Measurements from ENCODE around the gene SHLD1. TPM values are rescaled to one million over a fixed set of nuclear protein-coding genes. Genes with fewer than 3 reads are reported as not detected.
"Not testable (repeated sequence)": the region's sequence is repeated elsewhere in the genome, so short reads cannot be mapped to it uniquely, and the experiment has no call there.

Gene SHLD1
- total RNA-seq, 1 experiment from 2014 or later = 3.6 TPM

GRCh38 chr20:5725183-5725463 lies 25.1 kb upstream of the SHLD1 start:
- not testable (repeated sequence) for H3K27me3 ChIP-seq (ENCODE audit: control insufficient read depth, insufficient read depth, low read length); H3K36me3 ChIP-seq (replicated peaks; ENCODE audit: control insufficient read depth, insufficient read depth, low read length); DNase-seq; H3K4me3 ChIP-seq (ENCODE audit: insufficient read depth, low read depth, low read length)

- no peaks in the 10 kb centered on the region for H3K27me3 ChIP-seq (ENCODE audit: control insufficient read depth, insufficient read depth, low read length)
- H3K4me3 ChIP-seq (ENCODE audit: insufficient read depth, low read depth, low read length) = no peak overlapping the region
- DNase-seq = no peak
- H3K36me3 ChIP-seq (replicated peaks; ENCODE audit: control insufficient read depth, insufficient read depth, low read length) = no peaks in the 10 kb centered on the region
These were observed 23.1 kb upstream of the SHLD1 start for GRCh38 chr20:5727018-5727515.

GRCh38 chr20:5729348-5729747 lies 20.9 kb upstream of the SHLD1 start:
- Histone ChIP-seq H3K27me3 (ENCODE audit: control insufficient read depth, insufficient read depth, low read length) (no peaks in the 10 kb centered on the region), H3K36me3 (replicated peaks; ENCODE audit: control insufficient read depth, insufficient read depth, low read length) (no peaks in the 10 kb centered on the region), H3K4me3 (ENCODE audit: insufficient read depth, low read depth, low read length) (no peak overlapping the region)
- DNase-seq = no peak

GRCh38 chr20:5730131-5730530 lies 20.1 kb upstream of the SHLD1 start:
- H3K27me3 ChIP-seq (ENCODE audit: control insufficient read depth, insufficient read depth, low read length) = no peaks in the 10 kb centered on the region
- DNase-seq = no peak
- H3K4me3 ChIP-seq (ENCODE audit: insufficient read depth, low read depth, low read length) = no peak overlapping the region
- H3K36me3 ChIP-seq (replicated peaks; ENCODE audit: control insufficient read depth, insufficient read depth, low read length) = no peaks in the 10 kb centered on the region

GRCh38 chr20:5731753-5732366 lies 18.3 kb upstream of the SHLD1 start:
- no peaks in the 10 kb centered on the region for H3K36me3 ChIP-seq (replicated peaks; ENCODE audit: control insufficient read depth, insufficient read depth, low read length)
- DNase-seq = no peak
- no peaks in the 10 kb centered on the region for H3K27me3 ChIP-seq (ENCODE audit: control insufficient read depth, insufficient read depth, low read length)
- H3K4me3 ChIP-seq (ENCODE audit: insufficient read depth, low read depth, low read length) = no peak overlapping the region

- no peaks in the 10 kb centered on the region for H3K36me3 ChIP-seq (replicated peaks; ENCODE audit: control insufficient read depth, insufficient read depth, low read length)
- H3K4me3 ChIP-seq (ENCODE audit: insufficient read depth, low read depth, low read length) = no peak overlapping the region
- H3K27me3 ChIP-seq (ENCODE audit: control insufficient read depth, insufficient read depth, low read length) = no peaks in the 10 kb centered on the region
- DNase-seq = no peak
These were observed 15.6 kb upstream of the SHLD1 start for GRCh38 chr20:5734602-5735001.

GRCh38 chr20:5735845-5736510 lies 14.2 kb upstream of the SHLD1 start:
- Histone ChIP-seq H3K27me3 (ENCODE audit: control insufficient read depth, insufficient read depth, low read length) (no peaks in the 10 kb centered on the region), H3K4me3 (ENCODE audit: insufficient read depth, low read depth, low read length) (no peak overlapping the region), H3K36me3 (replicated peaks; ENCODE audit: control insufficient read depth, insufficient read depth, low read length) (no peaks in the 10 kb centered on the region)
- no peak for DNase-seq

GRCh38 chr20:5737619-5737953 lies 12.6 kb upstream of the SHLD1 start:
- DNase-seq = no peak
- Histone ChIP-seq H3K4me3 (ENCODE audit: insufficient read depth, low read depth, low read length) (no peak overlapping the region), H3K27me3 (ENCODE audit: control insufficient read depth, insufficient read depth, low read length) (no peaks in the 10 kb centered on the region), H3K36me3 (replicated peaks; ENCODE audit: control insufficient read depth, insufficient read depth, low read length) (no peaks in the 10 kb centered on the region)

GRCh38 chr20:5737966-5738365 lies 12.2 kb upstream of the SHLD1 start:
- Histone ChIP-seq H3K4me3 (ENCODE audit: insufficient read depth, low read depth, low read length) (no peak overlapping the region), H3K36me3 (replicated peaks; ENCODE audit: control insufficient read depth, insufficient read depth, low read length) (no peaks in the 10 kb centered on the region), H3K27me3 (ENCODE audit: control insufficient read depth, insufficient read depth, low read length) (no peaks in the 10 kb centered on the region)
- DNase-seq = no peak

- not testable (repeated sequence) for H3K36me3 ChIP-seq (replicated peaks; ENCODE audit: control insufficient read depth, insufficient read depth, low read length); H3K4me3 ChIP-seq (ENCODE audit: insufficient read depth, low read depth, low read length); DNase-seq; H3K27me3 ChIP-seq (ENCODE audit: control insufficient read depth, insufficient read depth, low read length)
These were observed 9.6 kb upstream of the SHLD1 start for GRCh38 chr20:5740643-5741042.

- H3K27me3 ChIP-seq (ENCODE audit: control insufficient read depth, insufficient read depth, low read length) = no peaks in the 10 kb centered on the region
- no peaks in the 10 kb centered on the region for H3K36me3 ChIP-seq (replicated peaks; ENCODE audit: control insufficient read depth, insufficient read depth, low read length)
- no peak for DNase-seq
- no peak overlapping the region for H3K4me3 ChIP-seq (ENCODE audit: insufficient read depth, low read depth, low read length)
These were observed 9.1 kb upstream of the SHLD1 start for GRCh38 chr20:5741089-5741488.

GRCh38 chr20:5742041-5742440 lies 8.2 kb upstream of the SHLD1 start:
- no peaks in the 10 kb centered on the region for H3K36me3 ChIP-seq (replicated peaks; ENCODE audit: control insufficient read depth, insufficient read depth, low read length)
- no peaks in the 10 kb centered on the region for H3K27me3 ChIP-seq (ENCODE audit: control insufficient read depth, insufficient read depth, low read length)
- DNase-seq = no peak
- no peak overlapping the region for H3K4me3 ChIP-seq (ENCODE audit: insufficient read depth, low read depth, low read length)

- Histone ChIP-seq H3K36me3 (replicated peaks; ENCODE audit: control insufficient read depth, insufficient read depth, low read length) (no peaks in the 10 kb centered on the region), H3K27me3 (ENCODE audit: control insufficient read depth, insufficient read depth, low read length) (no peaks in the 10 kb centered on the region), H3K4me3 (ENCODE audit: insufficient read depth, low read depth, low read length) (no peak overlapping the region)
- no peak for DNase-seq
These were observed 4.7 kb upstream of the SHLD1 start for GRCh38 chr20:5745416-5746030.

GRCh38 chr20:5746064-5746463 lies 4.1 kb upstream of the SHLD1 start:
- no peak for DNase-seq
- H3K4me3 ChIP-seq (ENCODE audit: insufficient read depth, low read depth, low read length) = no peak overlapping the region
- no peaks in the 10 kb centered on the region for H3K27me3 ChIP-seq (ENCODE audit: control insufficient read depth, insufficient read depth, low read length)
- no peaks in the 10 kb centered on the region for H3K36me3 ChIP-seq (replicated peaks; ENCODE audit: control insufficient read depth, insufficient read depth, low read length)

GRCh38 chr20:5748246-5748645 lies 2.0 kb upstream of the SHLD1 start:
- Histone ChIP-seq H3K4me3 (ENCODE audit: insufficient read depth, low read depth, low read length) (no peak overlapping the region), H3K27me3 (ENCODE audit: control insufficient read depth, insufficient read depth, low read length) (no peaks in the 10 kb centered on the region), H3K36me3 (replicated peaks; ENCODE audit: control insufficient read depth, insufficient read depth, low read length) (no peaks in the 10 kb centered on the region)
- no peak for DNase-seq
